ENCODE measurements around the gene CGB3.

The CGB3 gene

GRCh38 chr19:48989701-48990291 lies 34.3 kb downstream of the CGB3 start:
- POLR2A ChIA-PET, result no interaction called here
- H3K4me1 ChIP-seq (ENCODE audit: control extremely low read depth in 1 of 4, control insufficient read depth in 4 of 4, insufficient read depth in 4 of 4, low read length in 3 of 4), result peaks cover 4 to 27% (median 23%) of the 10 kb centered on the region in 4 experiments
- H3K4me3 ChIP-seq (ENCODE audit: control insufficient read depth in 1 of 7, extremely low read depth in 1 of 7, insufficient read depth in 4 of 7, low read depth in 2 of 7, low read length in 6 of 7), result no peak overlapping the region
- H3K27me3 ChIP-seq (replicated peaks in 2 of 5; ENCODE audit: control insufficient read depth in 4 of 5, insufficient read depth in 5 of 5, low read length in 4 of 5), result no peaks in the 10 kb centered on the region
- no peak for DNase-seq
- peaks cover 3 to 43% (median 28%) of the 10 kb centered on the region in 4 experiments for H3K36me3 ChIP-seq (ENCODE audit: control insufficient read depth in 4 of 4, insufficient read depth in 4 of 4, low read length in 3 of 4)
- 98% methylated on average over 12 of the region's 17 CpGs for WGBS (ENCODE audit: insufficient coverage)
- CTCF ChIA-PET, result interaction anchor here (2.0 kb wide), 1 partner anchor 10 kb away, joined by 5 read pairs; no protein-coding TSS in a partner anchor
- H3K9me3 ChIP-seq (ENCODE audit: control extremely low read depth in 1 of 5, control insufficient read depth in 4 of 5, insufficient read depth in 2 of 5, low read depth in 1 of 5, low read length in 4 of 5), result no peaks in the 10 kb centered on the region
- H3K27ac ChIP-seq (ENCODE audit: insufficient read depth in 1 of 2, low read depth in 1 of 2, low read length in 2 of 2, poor library complexity in 1 of 2, severe bottlenecking in 2 of 2), result no peak overlapping the region

GRCh38 chr19:48988860-48989259 lies 35.3 kb downstream of the CGB3 start:
- H3K36me3 ChIP-seq (ENCODE audit: control insufficient read depth in 4 of 4, insufficient read depth in 4 of 4, low read length in 3 of 4), result peaks cover 3 to 44% (median 29%) of the 10 kb centered on the region in 4 experiments
- H3K9me3 ChIP-seq (ENCODE audit: control extremely low read depth in 1 of 5, control insufficient read depth in 4 of 5, insufficient read depth in 2 of 5, low read depth in 1 of 5, low read length in 4 of 5), result no peaks in the 10 kb centered on the region
- POLR2A ChIA-PET, result no interaction called here
- WGBS (ENCODE audit: insufficient coverage), result 98% methylated on average over 7 of the region's 9 CpGs
- H3K4me1 ChIP-seq (ENCODE audit: control extremely low read depth in 1 of 4, control insufficient read depth in 4 of 4, insufficient read depth in 4 of 4, low read length in 3 of 4), result peaks cover 0 to 18% (median 15%) of the 10 kb centered on the region in 4 experiments
- no peaks in the 10 kb centered on the region for H3K27me3 ChIP-seq (replicated peaks in 2 of 5; ENCODE audit: control insufficient read depth in 4 of 5, insufficient read depth in 5 of 5, low read length in 4 of 5)
- no peak overlapping the region for H3K27ac ChIP-seq (ENCODE audit: insufficient read depth in 1 of 2, low read depth in 1 of 2, low read length in 2 of 2, poor library complexity in 1 of 2, severe bottlenecking in 2 of 2)
- CTCF ChIA-PET, result interaction anchor here (0.7 to 1.1 kb wide), 2 partner anchors 11 to 44 kb away, joined by 3 read pairs; no protein-coding TSS in a partner anchor
- DNase-seq, result no peak
- no peak overlapping the region for H3K4me3 ChIP-seq (ENCODE audit: control insufficient read depth in 1 of 7, extremely low read depth in 1 of 7, insufficient read depth in 4 of 7, low read depth in 2 of 7, low read length in 6 of 7)

- WGBS (ENCODE audit: insufficient coverage), result 100% methylated on average over 5 of the region's 7 CpGs
- DNase-seq, result no peak
- H3K9me3 ChIP-seq (ENCODE audit: control extremely low read depth in 1 of 5, control insufficient read depth in 4 of 5, insufficient read depth in 2 of 5, low read depth in 1 of 5, low read length in 4 of 5), result no peaks in the 10 kb centered on the region
- no peak overlapping the region for H3K4me3 ChIP-seq (ENCODE audit: control insufficient read depth in 1 of 7, extremely low read depth in 1 of 7, insufficient read depth in 4 of 7, low read depth in 2 of 7, low read length in 6 of 7)
- peaks cover 0 to 18% (median 15%) of the 10 kb centered on the region in 4 experiments for H3K4me1 ChIP-seq (ENCODE audit: control extremely low read depth in 1 of 4, control insufficient read depth in 4 of 4, insufficient read depth in 4 of 4, low read length in 3 of 4)
- H3K36me3 ChIP-seq (ENCODE audit: control insufficient read depth in 4 of 4, insufficient read depth in 4 of 4, low read length in 3 of 4), result peaks cover 3 to 47% (median 30%) of the 10 kb centered on the region in 4 experiments
- H3K27ac ChIP-seq (ENCODE audit: insufficient read depth in 1 of 2, low read depth in 1 of 2, low read length in 2 of 2, poor library complexity in 1 of 2, severe bottlenecking in 2 of 2), result no peak overlapping the region
- ChIA-PET CTCF (interaction anchor here (0.7 to 1.1 kb wide), 2 partner anchors 11 to 43 kb away, joined by 3 read pairs; no protein-coding TSS in a partner anchor), POLR2A (no interaction called here)
- no peaks in the 10 kb centered on the region for H3K27me3 ChIP-seq (replicated peaks in 2 of 5; ENCODE audit: control insufficient read depth in 4 of 5, insufficient read depth in 5 of 5, low read length in 4 of 5)
Measured at GRCh38 chr19:48988286-48988685, 35.8 kb downstream of the CGB3 start.

GRCh38 chr19:48987323-48987722 lies 36.8 kb downstream of the CGB3 start:
- peaks cover 6 to 56% (median 36%) of the 10 kb centered on the region in 4 experiments for H3K36me3 ChIP-seq (ENCODE audit: control insufficient read depth in 4 of 4, insufficient read depth in 4 of 4, low read length in 3 of 4)
- H3K9me3 ChIP-seq (ENCODE audit: control extremely low read depth in 1 of 5, control insufficient read depth in 4 of 5, insufficient read depth in 2 of 5, low read depth in 1 of 5, low read length in 4 of 5), result no peaks in the 10 kb centered on the region
- WGBS (ENCODE audit: insufficient coverage), result 88% methylated on average over 4 of the region's 7 CpGs
- H3K4me3 ChIP-seq (ENCODE audit: control insufficient read depth in 1 of 7, extremely low read depth in 1 of 7, insufficient read depth in 4 of 7, low read depth in 2 of 7, low read length in 6 of 7), result no peak overlapping the region
- H3K4me1 ChIP-seq (ENCODE audit: control extremely low read depth in 1 of 4, control insufficient read depth in 4 of 4, insufficient read depth in 4 of 4, low read length in 3 of 4), result peaks cover 0 to 12% (median 10%) of the 10 kb centered on the region in 4 experiments
- H3K27me3 ChIP-seq (replicated peaks in 2 of 5; ENCODE audit: control insufficient read depth in 4 of 5, insufficient read depth in 5 of 5, low read length in 4 of 5), result no peaks in the 10 kb centered on the region
- no peak for DNase-seq
- H3K27ac ChIP-seq (ENCODE audit: insufficient read depth in 1 of 2, low read depth in 1 of 2, low read length in 2 of 2, poor library complexity in 1 of 2, severe bottlenecking in 2 of 2), result peak overlapping the region in 1 of 2 experiments; percentile 6
- POLR2A ChIA-PET, result no interaction called here
- CTCF ChIA-PET, result interaction anchor here (0.7 to 1.6 kb wide), 5 partner anchors 10 to 200 kb away, joined by 3 to 5 read pairs (median 3); no protein-coding TSS in a partner anchor

- DNase-seq, result peak in 1 of 3 donors; percentile 36
- Histone ChIP-seq H3K36me3 (ENCODE audit: control insufficient read depth in 4 of 4, insufficient read depth in 4 of 4, low read length in 3 of 4) (peaks cover 8 to 66% (median 43%) of the 10 kb centered on the region in 4 experiments), H3K27me3 (replicated peaks in 2 of 5; ENCODE audit: control insufficient read depth in 4 of 5, insufficient read depth in 5 of 5, low read length in 4 of 5) (no peaks in the 10 kb centered on the region), H3K9me3 (ENCODE audit: control extremely low read depth in 1 of 5, control insufficient read depth in 4 of 5, insufficient read depth in 2 of 5, low read depth in 1 of 5, low read length in 4 of 5) (no peaks in the 10 kb centered on the region), H3K4me3 (ENCODE audit: control insufficient read depth in 1 of 7, extremely low read depth in 1 of 7, insufficient read depth in 4 of 7, low read depth in 2 of 7, low read length in 6 of 7) (no peak overlapping the region), H3K4me1 (ENCODE audit: control extremely low read depth in 1 of 4, control insufficient read depth in 4 of 4, insufficient read depth in 4 of 4, low read length in 3 of 4) (peaks cover 0 to 3% (median 0%) of the 10 kb centered on the region in 4 experiments), H3K27ac (ENCODE audit: insufficient read depth in 1 of 2, low read depth in 1 of 2, low read length in 2 of 2, poor library complexity in 1 of 2, severe bottlenecking in 2 of 2) (no peak overlapping the region)
- 100% methylated on average over 1 of the region's 3 CpGs for WGBS (ENCODE audit: insufficient coverage)
- ChIA-PET POLR2A (interaction anchor here (0.6 kb wide), 2 partner anchors 285 to 319 kb away, joined by 3 to 4 read pairs; no protein-coding TSS in a partner anchor), CTCF (interaction anchor here (1.0 to 1.6 kb wide), 5 partner anchors 9 to 199 kb away, joined by 3 to 5 read pairs (median 3); no protein-coding TSS in a partner anchor)
Measured at GRCh38 chr19:48986211-48986610, 37.9 kb downstream of the CGB3 start.

- DNase-seq, result no peak
- peaks cover 8 to 66% (median 43%) of the 10 kb centered on the region in 4 experiments for H3K36me3 ChIP-seq (ENCODE audit: control insufficient read depth in 4 of 4, insufficient read depth in 4 of 4, low read length in 3 of 4)
- 97% methylated on average over 11 of the region's 13 CpGs for WGBS (ENCODE audit: insufficient coverage)
- H3K4me1 ChIP-seq (ENCODE audit: control extremely low read depth in 1 of 4, control insufficient read depth in 4 of 4, insufficient read depth in 4 of 4, low read length in 3 of 4), result peaks cover 0 to 3% (median 0%) of the 10 kb centered on the region in 4 experiments
- no peak overlapping the region for H3K27ac ChIP-seq (ENCODE audit: insufficient read depth in 1 of 2, low read depth in 1 of 2, low read length in 2 of 2, poor library complexity in 1 of 2, severe bottlenecking in 2 of 2)
- H3K27me3 ChIP-seq (replicated peaks in 2 of 5; ENCODE audit: control insufficient read depth in 4 of 5, insufficient read depth in 5 of 5, low read length in 4 of 5), result no peaks in the 10 kb centered on the region
- no peak overlapping the region for H3K4me3 ChIP-seq (ENCODE audit: control insufficient read depth in 1 of 7, extremely low read depth in 1 of 7, insufficient read depth in 4 of 7, low read depth in 2 of 7, low read length in 6 of 7)
- POLR2A ChIA-PET, result interaction anchor here (0.6 kb wide), 1 partner anchor 319 kb away, joined by 3 read pairs; no protein-coding TSS in a partner anchor
- H3K9me3 ChIP-seq (ENCODE audit: control extremely low read depth in 1 of 5, control insufficient read depth in 4 of 5, insufficient read depth in 2 of 5, low read depth in 1 of 5, low read length in 4 of 5), result no peaks in the 10 kb centered on the region
- CTCF ChIA-PET, result interaction anchor here (1.6 kb wide), 1 partner anchor 13 kb away, joined by 3 read pairs; no protein-coding TSS in a partner anchor
Measured at GRCh38 chr19:48985711-48986110, 38.4 kb downstream of the CGB3 start.

- DNase-seq, result peak in 1 of 3 donors; percentile 34
- ChIA-PET POLR2A (no interaction called here), CTCF (interaction anchor here (1.1 to 3.9 kb wide), 3 partner anchors 10 to 37 kb away, joined by 3 to 21 read pairs (median 4); partner anchors contain the start of genes GYS1 and RUVBL2)
- WGBS (ENCODE audit: insufficient coverage), result 97% methylated on average over 5 of the region's 9 CpGs
- Histone ChIP-seq H3K4me1 (ENCODE audit: control extremely low read depth in 1 of 4, control insufficient read depth in 4 of 4, insufficient read depth in 4 of 4, low read length in 3 of 4) (peaks cover 0 to 3% (median 0%) of the 10 kb centered on the region in 4 experiments), H3K4me3 (ENCODE audit: control insufficient read depth in 1 of 7, extremely low read depth in 1 of 7, insufficient read depth in 4 of 7, low read depth in 2 of 7, low read length in 6 of 7) (no peak overlapping the region), H3K27ac (ENCODE audit: insufficient read depth in 1 of 2, low read depth in 1 of 2, low read length in 2 of 2, poor library complexity in 1 of 2, severe bottlenecking in 2 of 2) (no peak overlapping the region), H3K27me3 (replicated peaks in 2 of 5; ENCODE audit: control insufficient read depth in 4 of 5, insufficient read depth in 5 of 5, low read length in 4 of 5) (no peaks in the 10 kb centered on the region), H3K9me3 (ENCODE audit: control extremely low read depth in 1 of 5, control insufficient read depth in 4 of 5, insufficient read depth in 2 of 5, low read depth in 1 of 5, low read length in 4 of 5) (no peaks in the 10 kb centered on the region), H3K36me3 (ENCODE audit: control insufficient read depth in 4 of 4, insufficient read depth in 4 of 4, low read length in 3 of 4) (peaks cover 5 to 59% (median 38%) of the 10 kb centered on the region in 4 experiments)
Measured at GRCh38 chr19:48982280-48982679, 41.9 kb downstream of the CGB3 start.
